Esophagus muscularis mucosa (tissue), 3 donors: ENCODE data around the gene ASTN2.

ENCODE experiments used
- CTCF ChIP-seq, 3 experiments: fragments of 200-600 bp in 2 of 3; fragments of 450-650 bp in 1 of 3; sonication (generic) in 2 of 3; IDR thresholded peaks; one replicate each; pipeline ENCODE4 v1.5.1; 2017 to 2019; ENCODE audit warnings: antibody characterized with exemption in 3 of 3, mild to moderate bottlenecking in 2 of 3, moderate library complexity in 1 of 3
- POLR2AphosphoS5 ChIP-seq, 2 donors: sonication (generic); formaldehyde crosslinking; IDR thresholded peaks; one replicate each; pipeline ENCODE4 v1.6.1; 2017; ENCODE audit warnings: antibody characterized with exemption in 2 of 2

GRCh38 chr9:116813031-116813300 is 601.9 kb downstream of the ASTN2 start:
- TF ChIP-seq POLR2AphosphoS5 (IDR thresholded peaks at IDR 0.05) = no peak
- no peak for TF ChIP-seq CTCF (IDR thresholded peaks at IDR 0.05)
